Stimulated activated CD8-positive, alpha-beta memory T cell treated with anti-CD3 and anti-CD28 coated beads, Interleukin-7, amount 100 ng/mL, for 48 hours (primary cell): ENCODE results near the gene DNAJC6.
A peak's percentile ranks its signal among the peaks of the same experiment; 100 is the strongest.
"Not testable (repeated sequence)": the region's sequence is repeated elsewhere in the genome, so short reads cannot be mapped to it uniquely, and the experiment has no call there.

Experiments used
- DNase-seq, 2 donors: peaks; one replicate each; pipeline ENCODE4 v3.0.0-alpha.2; 2020; ENCODE audit warnings: low read depth in 1 of 2; ENCODE audit errors: extremely low read depth in 1 of 2

DNAJC6 gene

GRCh38 chr1:65309304-65310077 lies at the start of gene DNAJC6:
Gene DNAJC6, plus strand, starts transcription at chr1:65309543. Its CDS starts 203 bp downstream, at chr1:65309746.
- peak; percentile 14 to 23 for DNase-seq

GRCh38 chr1:65259816-65260215 lies 49.5 kb upstream of the DNAJC6 start:
- DNase-seq = no peak

- no peak for DNase-seq
These were observed 48.4 kb upstream of the DNAJC6 start for GRCh38 chr1:65260851-65261473.

- no peak for DNase-seq
These were observed 46.1 kb upstream of the DNAJC6 start for GRCh38 chr1:65263286-65263685.

GRCh38 chr1:65264197-65264929 lies 45.0 kb upstream of the DNAJC6 start:
- DNase-seq = no peak

GRCh38 chr1:65265296-65265650 lies 44.1 kb upstream of the DNAJC6 start:
- DNase-seq = no peak

- DNase-seq = no peak
These were observed 43.5 kb upstream of the DNAJC6 start for GRCh38 chr1:65265651-65266351.

GRCh38 chr1:65266476-65266875 lies 42.9 kb upstream of the DNAJC6 start:
- DNase-seq = no peak

- no peak for DNase-seq
These were observed 42.1 kb upstream of the DNAJC6 start for GRCh38 chr1:65267271-65267670.

- no peak for DNase-seq
These were observed 41.7 kb upstream of the DNAJC6 start for GRCh38 chr1:65267683-65268082.

GRCh38 chr1:65269612-65270011 lies 39.7 kb upstream of the DNAJC6 start:
- DNase-seq = no peak

- DNase-seq = no peak
These were observed 33.0 kb upstream of the DNAJC6 start for GRCh38 chr1:65276197-65276939.

GRCh38 chr1:65277605-65278347 lies 31.6 kb upstream of the DNAJC6 start:
- no peak for DNase-seq

GRCh38 chr1:65278376-65279069 lies 30.8 kb upstream of the DNAJC6 start:
- no peak for DNase-seq

- no peak for DNase-seq
These were observed 30.1 kb upstream of the DNAJC6 start for GRCh38 chr1:65279070-65279779.

- no peak for DNase-seq
These were observed 27.5 kb upstream of the DNAJC6 start for GRCh38 chr1:65281846-65282245.

GRCh38 chr1:65284229-65284628 lies 25.1 kb upstream of the DNAJC6 start:
- no peak for DNase-seq

- no peak for DNase-seq
These were observed 19.9 kb upstream of the DNAJC6 start for GRCh38 chr1:65289449-65289848.

- DNase-seq = not testable (repeated sequence)
These were observed 17.5 kb upstream of the DNAJC6 start for GRCh38 chr1:65291818-65292217.
